Kidney epithelial cell (primary cell): Measurements from ENCODE around the gene PRMT6. TPM values are rescaled to one million over a fixed set of nuclear protein-coding genes. Genes with fewer than 3 reads are reported as not detected.

Source experiments
- DNase-seq: peaks from one replicate; pipeline ENCODE4 v3.0.0-alpha.2; 2010; ENCODE audit warnings: low read depth
- H3K27me3 ChIP-seq: 2 replicates; pipeline ENCODE4 v1.6.0; 2011; ENCODE audit warnings: low read length; ENCODE audit not compliant: control insufficient read depth, insufficient read depth
- H3K36me3 ChIP-seq: 2 replicates; pipeline ENCODE4 v1.5.1; 2011; ENCODE audit warnings: low read length; ENCODE audit not compliant: control insufficient read depth, insufficient read depth
- H3K4me3 ChIP-seq: 2 replicates; pipeline ENCODE4 v1.5.1; 2011; ENCODE audit warnings: low read depth, mild to moderate bottlenecking, control low read depth, low read length
- total RNA-seq: library from RNA; depleted of rRNA; stranded (reverse); fragments of >200 nt; gene quantifications from 2 replicates; pipeline ENCODE4 v1.2.3, GENCODE V29; 2015
- TF ChIP-seq, protein P1 (sequence below): IDR thresholded peaks from 2 replicates; pipeline ENCODE4 v1.5.1; 2011; ENCODE audit warnings: mild to moderate bottlenecking, moderate library complexity, low read length, control low read depth, inconsistent platforms; ENCODE audit not compliant: insufficient read depth, poor library complexity, severe bottlenecking

Gene PRMT6
- total RNA-seq, 1 donor from 2014 or later: 26.2 TPM

- DNase-seq: peak; percentile 16
- H3K36me3 ChIP-seq: no peaks in the 10 kb centered on the region
- H3K27me3 ChIP-seq: no peaks in the 10 kb centered on the region
- H3K4me3 ChIP-seq: peak overlapping the region; percentile 98
- TF ChIP-seq, protein P1, sequence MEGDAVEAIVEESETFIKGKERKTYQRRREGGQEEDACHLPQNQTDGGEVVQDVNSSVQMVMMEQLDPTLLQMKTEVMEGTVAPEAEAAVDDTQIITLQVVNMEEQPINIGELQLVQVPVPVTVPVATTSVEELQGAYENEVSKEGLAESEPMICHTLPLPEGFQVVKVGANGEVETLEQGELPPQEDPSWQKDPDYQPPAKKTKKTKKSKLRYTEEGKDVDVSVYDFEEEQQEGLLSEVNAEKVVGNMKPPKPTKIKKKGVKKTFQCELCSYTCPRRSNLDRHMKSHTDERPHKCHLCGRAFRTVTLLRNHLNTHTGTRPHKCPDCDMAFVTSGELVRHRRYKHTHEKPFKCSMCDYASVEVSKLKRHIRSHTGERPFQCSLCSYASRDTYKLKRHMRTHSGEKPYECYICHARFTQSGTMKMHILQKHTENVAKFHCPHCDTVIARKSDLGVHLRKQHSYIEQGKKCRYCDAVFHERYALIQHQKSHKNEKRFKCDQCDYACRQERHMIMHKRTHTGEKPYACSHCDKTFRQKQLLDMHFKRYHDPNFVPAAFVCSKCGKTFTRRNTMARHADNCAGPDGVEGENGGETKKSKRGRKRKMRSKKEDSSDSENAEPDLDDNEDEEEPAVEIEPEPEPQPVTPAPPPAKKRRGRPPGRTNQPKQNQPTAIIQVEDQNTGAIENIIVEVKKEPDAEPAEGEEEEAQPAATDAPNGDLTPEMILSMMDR: no peak
Measured at GRCh38 chr1:107057197-107058133, 991 bp downstream of the PRMT6 start.

GRCh38 chr1:107058245-107059032, 2.0 kb downstream of the PRMT6 start:
- TF ChIP-seq, protein P1: no peak
- Histone ChIP-seq H3K4me3 (peak overlapping the region; percentile 98), H3K27me3 (no peaks in the 10 kb centered on the region), H3K36me3 (no peaks in the 10 kb centered on the region)
- DNase-seq: no peak

DNA sequence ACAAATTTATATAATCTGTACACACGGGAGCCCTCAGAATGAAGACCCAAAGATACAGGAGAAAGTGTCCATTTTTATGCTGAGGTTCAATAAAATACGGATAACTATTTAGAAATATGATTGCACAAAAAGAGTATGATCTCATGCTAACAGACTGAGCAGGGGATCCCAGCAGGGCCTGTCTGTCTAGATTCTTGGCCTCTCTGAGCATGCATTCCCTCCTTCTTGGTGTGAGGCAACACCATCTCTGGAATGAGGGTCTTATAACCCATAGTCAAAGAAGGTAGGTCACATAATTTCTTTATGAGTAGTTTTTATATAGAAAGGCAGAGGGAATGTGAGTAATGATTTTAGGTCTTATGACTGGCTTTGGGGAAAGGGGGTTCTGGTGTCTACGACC, 5.4 kb downstream of the PRMT6 start:
- H3K36me3 ChIP-seq: no peaks in the 10 kb centered on the region
- TF ChIP-seq, protein P1: no peak
- no peak overlapping the region for H3K4me3 ChIP-seq
- DNase-seq: no peak
- H3K27me3 ChIP-seq: no peaks in the 10 kb centered on the region

DNA sequence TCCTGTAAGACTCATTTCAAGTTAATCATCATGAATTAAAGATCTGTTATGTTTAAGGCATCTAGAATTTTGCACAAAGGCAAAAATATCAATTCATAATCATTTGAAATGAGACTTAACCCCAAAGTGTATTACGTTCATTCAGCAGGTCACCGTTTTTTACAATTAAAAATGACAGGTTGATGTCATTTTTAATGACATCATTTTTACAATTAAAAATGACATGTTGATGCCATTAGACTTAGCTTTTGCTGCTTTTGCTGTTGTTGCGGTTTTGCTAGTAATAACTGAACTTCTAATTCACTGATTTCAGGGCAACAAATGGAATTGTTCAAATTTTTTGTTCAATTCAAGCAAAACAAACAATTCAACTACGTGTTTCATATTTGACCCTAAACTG, 17.0 kb downstream of the PRMT6 start:
- Histone ChIP-seq H3K36me3 (no peaks in the 10 kb centered on the region), H3K4me3 (no peak overlapping the region), H3K27me3 (no peaks in the 10 kb centered on the region)
- TF ChIP-seq, protein P1: no peak
- no peak for DNase-seq

GRCh38 chr1:107076841-107077240, 20.4 kb downstream of the PRMT6 start:
- no peak overlapping the region for H3K4me3 ChIP-seq
- no peaks in the 10 kb centered on the region for H3K36me3 ChIP-seq
- no peaks in the 10 kb centered on the region for H3K27me3 ChIP-seq
- DNase-seq: peak; percentile 78
- TF ChIP-seq, protein P1: no peak
